WI38 (cell line): ENCODE measurements around the gene TLE7.

Source experiments
- H3K4me3 ChIP-seq: 2 replicates; pipeline ENCODE4 v1.5.1; 2011; ENCODE audit warnings: low read depth, mild to moderate bottlenecking, control low read depth, low read length
- CTCF ChIP-seq: IDR thresholded peaks from 2 replicates; pipeline ENCODE4 v1.5.1; 2012; ENCODE audit warnings: low read depth, mild to moderate bottlenecking, control low read depth, low read length

TLE7 gene

GRCh38 chr16:71449020-71449419 lies 7.2 kb upstream of the TLE7 start:
- no peak for TF ChIP-seq CTCF
- H3K4me3 ChIP-seq: no peak overlapping the region

DNA sequence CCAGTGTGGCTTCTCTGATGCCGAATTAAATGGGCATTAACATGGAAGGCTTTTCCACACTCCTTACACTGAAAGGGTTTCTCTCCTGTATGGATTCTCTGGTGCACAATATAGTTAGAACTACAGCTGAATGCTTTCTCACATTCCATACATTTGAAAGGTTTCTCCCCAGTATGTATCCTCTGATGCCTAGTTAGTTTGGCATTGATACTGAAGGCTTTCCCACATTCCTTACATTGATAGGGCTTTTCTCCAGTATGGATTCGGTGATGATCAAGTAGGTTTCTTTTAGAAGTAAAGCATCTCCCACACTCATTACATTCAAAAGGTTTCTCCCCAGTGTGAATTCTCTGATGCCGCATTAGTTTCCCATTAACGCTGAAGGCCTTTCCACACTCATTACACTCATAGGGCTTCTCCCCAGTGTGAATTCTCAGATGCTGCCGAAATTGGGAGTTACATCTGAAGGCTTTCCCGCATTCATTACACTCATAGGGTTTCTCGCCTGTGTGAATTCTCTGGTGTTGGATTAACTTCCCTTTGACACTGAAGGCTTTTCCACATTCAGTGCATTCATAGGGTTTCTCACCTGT lies 6.5 kb upstream of the TLE7 start:
- TF ChIP-seq CTCF: no peak
- H3K4me3 ChIP-seq: no peak overlapping the region

DNA sequence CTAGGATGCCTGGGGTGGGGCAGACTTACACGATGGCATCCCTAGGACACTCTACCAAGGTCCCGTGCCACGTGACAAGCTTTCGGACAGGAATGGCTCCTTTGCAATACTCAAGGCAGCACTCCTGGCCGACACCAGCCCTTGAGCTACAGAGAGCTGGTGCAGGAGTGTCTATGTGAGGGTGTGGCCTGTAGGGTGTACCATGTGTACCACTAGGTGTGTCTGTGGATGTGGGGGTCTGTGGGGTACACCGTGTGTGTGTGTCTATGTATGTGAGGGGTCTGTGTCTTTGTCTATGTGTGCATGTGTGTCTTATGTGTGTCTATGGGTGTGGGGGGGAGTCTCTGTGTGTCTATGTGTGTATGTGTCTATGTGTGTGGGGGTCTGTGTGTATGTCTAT lies 1.9 kb upstream of the TLE7 start:
- H3K4me3 ChIP-seq: no peak overlapping the region
- no peak for TF ChIP-seq CTCF

- H3K4me3 ChIP-seq: no peak overlapping the region
- TF ChIP-seq CTCF: no peak
Observed at GRCh38 chr16:71441348-71442050, 355 bp downstream of the TLE7 start.

GRCh38 chr16:71440669-71441347 lies 1.0 kb downstream of the TLE7 start:
- H3K4me3 ChIP-seq: no peak overlapping the region
- TF ChIP-seq CTCF: no peak

DNA sequence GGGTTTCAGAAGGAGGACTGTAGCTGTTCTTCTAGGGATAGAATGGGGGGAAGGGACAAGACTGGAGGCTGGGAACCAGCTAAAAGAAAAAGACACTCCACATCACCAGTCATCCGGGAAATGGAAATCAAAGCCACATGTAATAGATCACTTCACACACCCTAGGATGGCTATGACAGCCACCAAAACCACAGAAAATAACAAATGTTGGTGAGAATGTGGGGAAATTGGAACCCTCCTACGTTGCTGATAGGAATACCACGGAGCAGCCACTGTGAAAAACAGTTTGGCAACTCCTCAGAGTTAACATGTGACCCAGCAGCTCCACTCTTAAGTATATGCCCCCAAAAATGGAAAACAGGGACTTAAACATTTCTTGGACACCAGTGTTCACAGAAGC lies 2.3 kb downstream of the TLE7 start:
- no peak overlapping the region for H3K4me3 ChIP-seq
- TF ChIP-seq CTCF: no peak

DNA sequence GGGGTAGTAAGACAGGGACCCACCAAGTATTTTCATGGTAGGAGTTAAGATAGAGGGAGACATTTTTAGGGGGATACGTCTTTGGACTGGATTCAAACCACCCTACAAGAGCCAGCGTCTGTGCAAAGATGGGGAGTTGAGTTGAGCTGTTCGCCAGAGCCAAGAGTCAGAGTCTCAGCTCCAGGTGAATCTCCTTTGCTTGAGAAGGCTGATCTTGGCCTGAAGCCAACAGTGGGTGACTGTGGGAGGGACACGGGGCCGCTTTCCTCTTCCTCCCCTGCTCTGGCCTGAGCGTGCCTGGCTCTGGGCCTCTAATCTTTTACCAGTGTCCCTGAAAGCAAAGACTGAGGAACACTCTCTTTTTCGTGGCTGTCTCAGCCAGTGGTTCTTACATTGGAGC lies 5.4 kb downstream of the TLE7 start:
- no peak overlapping the region for H3K4me3 ChIP-seq
- TF ChIP-seq CTCF: no peak
